Right lobe of liver (tissue), 6 donors: ENCODE results near the gene GNAQ. TPM values are rescaled to one million over a fixed set of nuclear protein-coding genes. Genes with fewer than 3 reads are reported as not detected.

Experiments used
- ATAC-seq, 4 donors: fragments of 200-7000 bp; cut with Tn5 transposase; one replicate each; pipeline ENCODE4 v1.9.1; 2020; ENCODE audit warnings: mild to moderate bottlenecking in 4 of 4, moderate library complexity in 4 of 4
- DNase-seq, 3 donors: peaks; one replicate each; pipeline ENCODE4 v3.0.0-alpha.2; 2020
- H3K27ac ChIP-seq, 3 donors: fragments of 200-600 bp; one replicate each; pipeline ENCODE4 v1.8.0; 2022
- H3K27me3 ChIP-seq, 2 donors: fragments of 200-600 bp; one replicate each; pipeline ENCODE4 v1.8.0; 2022
- H3K36me3 ChIP-seq, 4 donors: fragments of 200-600 bp; sonication (generic) in 1 of 4; one replicate each; pipeline versions ENCODE4 v1.5.1 to v1.8.0; 2017 to 2022; ENCODE audit warnings: control low read depth in 1 of 4
- H3K4me1 ChIP-seq, 4 donors: fragments of 200-600 bp; sonication (generic) in 1 of 4; one replicate each; pipeline versions ENCODE4 v1.5.1 to v1.8.0; 2017 to 2022; ENCODE audit warnings: control low read depth in 1 of 4
- H3K4me3 ChIP-seq, 3 donors: fragments of 200-600 bp; one replicate each; pipeline ENCODE4 v1.8.0; 2022
- H3K9me3 ChIP-seq, 4 donors: fragments of 200-600 bp; sonication (generic) in 1 of 4; one replicate each; pipeline versions ENCODE4 v1.5.1 to v1.8.0; 2017 to 2022; ENCODE audit warnings: control low read depth in 1 of 4
- CTCF ChIP-seq, 4 donors: fragments of 200-600 bp in 3 of 4; fragments of 450-650 bp in 1 of 4; IDR thresholded peaks; one replicate each; pipeline versions ENCODE4 v1.5.1 to v1.8.0; 2016 to 2022; ENCODE audit warnings: antibody characterized with exemption in 4 of 4, mild to moderate bottlenecking in 2 of 4
- POLR2A ChIP-seq: fragments of 450-650 bp; IDR thresholded peaks from one replicate; pipeline ENCODE4 v1.6.1; 2017; ENCODE audit warnings: antibody characterized with exemption, mild to moderate bottlenecking
- WGBS: methylation state at CpG from one replicate; pipeline ENCODE4 v1.1.6; 2018; ENCODE audit warnings: low coverage, low lambda C conversion rate; ENCODE audit not compliant: insufficient coverage; ENCODE audit errors: missing lambda C conversion rate; 5-methylcytosine and 5-hydroxymethylcytosine counted together
- intact Hi-C, 2 donors: fragments of 100-400 bp; cut with DNase I; formaldehyde crosslinking; loops; one replicate each; pipeline versions ENCODE4 v1.11.2 to v1.14.1; 2022
- total RNA-seq, 6 experiments: library from RNA; depleted of rRNA in 2 of 6; stranded (reverse); fragments of >200 nt in 2 of 6; fragmentation: NEBNext Ultra II Directional in 3 of 6; extraction: Animal tissue kit (Norgen Biotek cat#: 25700) in 3 of 6; gene quantifications; one replicate each; pipeline versions ENCODE4 v1.1.0 to v1.2.4, GENCODE V29; 2016 to 2023
- donor health status: DM: no; HTN: yes; CAD: no.
- donor health status: DM: no; HTN: no; CAD: no.
- donor health status: DM: no; HTN: no; CAD: no.
- donor health status: DM: no; HTN: yes; CAD: no.
- donor health status: DM: no; HTN: yes; CAD: no.

The GNAQ gene
- total RNA-seq, 6 experiments from 2014 or later, result 15.8 to 28.7 (median 21.6) TPM

GRCh38 chr9:77817590-77818311, 213.9 kb downstream of the GNAQ start:
- Histone ChIP-seq H3K4me3 (no peak overlapping the region), H3K9me3 (no peaks in the 10 kb centered on the region), H3K27me3 (no peaks in the 10 kb centered on the region), H3K36me3 (no peaks in the 10 kb centered on the region), H3K27ac (no peak overlapping the region), H3K4me1 (no peaks in the 10 kb centered on the region)
- no peak for DNase-seq
- 88% methylated on average over 7 of the region's 7 CpGs for WGBS
- no peak for TF ChIP-seq CTCF (IDR thresholded peaks at IDR 0.05)
- no peak for TF ChIP-seq POLR2A
- no peak for ATAC-seq
- intact Hi-C loops, result no loop called here

GRCh38 chr9:77816641-77817341, 214.8 kb downstream of the GNAQ start:
- no peaks in the 10 kb centered on the region for H3K9me3 ChIP-seq
- intact Hi-C loops, result no loop called here
- H3K27ac ChIP-seq, result no peak overlapping the region
- no peak for ATAC-seq
- 96% methylated on average over 5 of the region's 6 CpGs for whole genome bisulfite sequencing
- H3K4me3 ChIP-seq, result no peak overlapping the region
- no peaks in the 10 kb centered on the region for H3K4me1 ChIP-seq
- DNase-seq, result no peak
- H3K36me3 ChIP-seq, result no peaks in the 10 kb centered on the region
- no peak for TF ChIP-seq CTCF (IDR thresholded peaks at IDR 0.05)
- no peak for TF ChIP-seq POLR2A
- H3K27me3 ChIP-seq, result no peaks in the 10 kb centered on the region

- Histone ChIP-seq H3K4me3 (no peak overlapping the region), H3K4me1 (no peaks in the 10 kb centered on the region), H3K36me3 (no peaks in the 10 kb centered on the region), H3K9me3 (no peaks in the 10 kb centered on the region), H3K27ac (no peak overlapping the region), H3K27me3 (no peaks in the 10 kb centered on the region)
- no peak for TF ChIP-seq POLR2A
- TF ChIP-seq CTCF (IDR thresholded peaks at IDR 0.05), result no peak
- WGBS, result 95% methylated on average over 2 of the region's 2 CpGs
- DNase-seq, result no peak
- ATAC-seq, result no peak
- intact Hi-C loops, result no loop called here
Observed at GRCh38 chr9:77815260-77815659, 216.4 kb downstream of the GNAQ start.

GRCh38 chr9:77811832-77812231, 219.8 kb downstream of the GNAQ start:
- TF ChIP-seq CTCF (IDR thresholded peaks at IDR 0.05), result peak in 2 of 4 donors; percentile 15 to 27
- no peak for TF ChIP-seq POLR2A
- ATAC-seq, result peak; percentile 47 to 59 (median 58)
- H3K27me3 ChIP-seq, result no peaks in the 10 kb centered on the region
- intact Hi-C loops, result no loop called here
- H3K9me3 ChIP-seq, result no peaks in the 10 kb centered on the region
- 41% methylated on average over 1 of the region's 1 CpG for WGBS
- no peak for DNase-seq
- H3K4me1 ChIP-seq, result peaks cover 0 to 17% (median 6%) of the 10 kb centered on the region in 4 donors
- H3K36me3 ChIP-seq, result no peaks in the 10 kb centered on the region
- H3K27ac ChIP-seq, result no peak overlapping the region
- H3K4me3 ChIP-seq, result no peak overlapping the region
